ENCODE results near the gene SYNDIG1. TPM values are rescaled to one million over a fixed set of nuclear protein-coding genes. Genes with fewer than 3 reads are reported as not detected.

Gene SYNDIG1
- total and polyA plus RNA-seq, 4 experiments from 2014 or later: not detected

DNA sequence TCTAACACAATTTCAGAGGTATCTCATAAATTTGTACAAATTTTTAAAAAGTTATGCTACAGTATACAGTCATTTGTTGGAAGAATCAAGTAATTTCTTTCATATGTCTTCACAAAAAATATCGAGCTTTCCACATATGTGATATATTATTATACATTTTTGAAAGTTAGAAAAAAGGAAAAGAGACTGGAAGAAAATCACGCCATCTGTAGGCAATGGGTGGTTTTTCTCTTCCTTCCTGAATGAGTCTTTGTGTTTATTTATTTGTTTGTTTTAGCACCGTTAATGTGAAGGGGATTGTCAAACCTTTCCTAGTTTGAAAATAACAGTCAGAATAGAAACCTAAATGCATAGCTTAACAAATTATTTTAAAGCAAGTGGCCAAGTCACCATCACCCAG is 130.6 kb downstream of the SYNDIG1 start:
- H3K4me3 Mint-ChIP-seq: no peak overlapping the region
- Histone ChIP-seq H3K27ac (ENCODE audit: low read depth, low read length) (no peak overlapping the region), H3K36me3 (ENCODE audit: insufficient read depth, low read length) (no peaks in the 10 kb centered on the region), H3K27me3 (ENCODE audit: insufficient read depth, low read length) (no peaks in the 10 kb centered on the region), H3K4me3 (ENCODE audit: low read length in 2 of 2) (no peak overlapping the region), H3K9me3 (ENCODE audit: control insufficient read depth in 1 of 2, low read length in 2 of 2) (no peaks in the 10 kb centered on the region), H3K4me1 (ENCODE audit: insufficient read depth, low read length) (no peaks in the 10 kb centered on the region)
- no peaks in the 10 kb centered on the region for H3K36me3 Mint-ChIP-seq
- intact Hi-C loops (cut with micrococcal nuclease): no loop called here
- no peak for DNase-seq
- H3K27me3 Mint-ChIP-seq: peaks cover 4 to 7% of the 10 kb centered on the region in 2 donors
- H3K4me1 Mint-ChIP-seq: no peaks in the 10 kb centered on the region
- ChIA-PET CTCF (ENCODE audit: partially characterized antibody) (no interaction called here), POLR2A (ENCODE audit: partially characterized antibody) (no interaction called here)
- no peak overlapping the region for H3K27ac Mint-ChIP-seq
- peaks cover 2 to 36% (median 16%) of the 10 kb centered on the region in 8 donors for H3K9me3 Mint-ChIP-seq

- H3K27ac Mint-ChIP-seq: no peak overlapping the region
- Histone ChIP-seq H3K4me3 (ENCODE audit: low read length in 2 of 2) (no peak overlapping the region), H3K4me1 (ENCODE audit: insufficient read depth, low read length) (no peaks in the 10 kb centered on the region), H3K36me3 (ENCODE audit: insufficient read depth, low read length) (no peaks in the 10 kb centered on the region), H3K27ac (ENCODE audit: low read depth, low read length) (no peak overlapping the region), H3K27me3 (ENCODE audit: insufficient read depth, low read length) (no peaks in the 10 kb centered on the region), H3K9me3 (ENCODE audit: control insufficient read depth in 1 of 2, low read length in 2 of 2) (no peaks in the 10 kb centered on the region)
- CTCF ChIA-PET (ENCODE audit: partially characterized antibody): no interaction called here
- H3K4me1 Mint-ChIP-seq: no peaks in the 10 kb centered on the region
- no peak overlapping the region for H3K4me3 Mint-ChIP-seq
- H3K9me3 Mint-ChIP-seq: peaks cover 2 to 35% (median 16%) of the 10 kb centered on the region in 8 donors
- no peaks in the 10 kb centered on the region for H3K36me3 Mint-ChIP-seq
- POLR2A ChIA-PET (ENCODE audit: partially characterized antibody): no interaction called here
- H3K27me3 Mint-ChIP-seq: peaks cover 5 to 7% of the 10 kb centered on the region in 2 donors
- DNase-seq: no peak
- intact Hi-C loops (cut with micrococcal nuclease): no loop called here
Observed at GRCh38 chr20:24603454-24603853, 134.0 kb downstream of the SYNDIG1 start.

GRCh38 chr20:24604966-24605665 is 135.7 kb downstream of the SYNDIG1 start:
- ChIA-PET CTCF (ENCODE audit: partially characterized antibody) (no interaction called here), POLR2A (ENCODE audit: partially characterized antibody) (no interaction called here)
- Mint-ChIP-seq H3K27me3 (peaks cover 2% of the 10 kb centered on the region in 2 donors), H3K4me1 (no peaks in the 10 kb centered on the region), H3K27ac (no peak overlapping the region), H3K9me3 (peaks cover 0 to 22% (median 11%) of the 10 kb centered on the region in 8 donors), H3K4me3 (no peak overlapping the region), H3K36me3 (no peaks in the 10 kb centered on the region)
- intact Hi-C loops (cut with micrococcal nuclease): no loop called here
- Histone ChIP-seq H3K27ac (ENCODE audit: low read depth, low read length) (no peak overlapping the region), H3K27me3 (ENCODE audit: insufficient read depth, low read length) (no peaks in the 10 kb centered on the region), H3K9me3 (ENCODE audit: control insufficient read depth in 1 of 2, low read length in 2 of 2) (no peaks in the 10 kb centered on the region), H3K36me3 (ENCODE audit: insufficient read depth, low read length) (no peaks in the 10 kb centered on the region), H3K4me3 (ENCODE audit: low read length in 2 of 2) (no peak overlapping the region), H3K4me1 (ENCODE audit: insufficient read depth, low read length) (no peaks in the 10 kb centered on the region)
- no peak for DNase-seq

GRCh38 chr20:24605937-24606455 is 136.6 kb downstream of the SYNDIG1 start:
- H3K36me3 Mint-ChIP-seq: no peaks in the 10 kb centered on the region
- peaks cover 2% of the 10 kb centered on the region in 2 donors for H3K27me3 Mint-ChIP-seq
- H3K4me3 Mint-ChIP-seq: no peak overlapping the region
- ChIA-PET CTCF (ENCODE audit: partially characterized antibody) (no interaction called here), POLR2A (ENCODE audit: partially characterized antibody) (no interaction called here)
- Histone ChIP-seq H3K4me1 (ENCODE audit: insufficient read depth, low read length) (no peaks in the 10 kb centered on the region), H3K9me3 (ENCODE audit: control insufficient read depth in 1 of 2, low read length in 2 of 2) (no peaks in the 10 kb centered on the region), H3K27ac (ENCODE audit: low read depth, low read length) (no peak overlapping the region), H3K4me3 (ENCODE audit: low read length in 2 of 2) (no peak overlapping the region), H3K27me3 (ENCODE audit: insufficient read depth, low read length) (no peaks in the 10 kb centered on the region), H3K36me3 (ENCODE audit: insufficient read depth, low read length) (no peaks in the 10 kb centered on the region)
- peaks cover 0 to 16% (median 10%) of the 10 kb centered on the region in 8 donors for H3K9me3 Mint-ChIP-seq
- intact Hi-C loops (cut with micrococcal nuclease): no loop called here
- no peak for DNase-seq
- H3K4me1 Mint-ChIP-seq: no peaks in the 10 kb centered on the region
- H3K27ac Mint-ChIP-seq: no peak overlapping the region

GRCh38 chr20:24607402-24607801 is 138.0 kb downstream of the SYNDIG1 start:
- ChIA-PET POLR2A (ENCODE audit: partially characterized antibody) (no interaction called here), CTCF (ENCODE audit: partially characterized antibody) (no interaction called here)
- no peak overlapping the region for H3K4me3 Mint-ChIP-seq
- Histone ChIP-seq H3K27ac (ENCODE audit: low read depth, low read length) (no peak overlapping the region), H3K9me3 (ENCODE audit: control insufficient read depth in 1 of 2, low read length in 2 of 2) (no peaks in the 10 kb centered on the region), H3K4me1 (ENCODE audit: insufficient read depth, low read length) (no peaks in the 10 kb centered on the region), H3K4me3 (ENCODE audit: low read length in 2 of 2) (no peak overlapping the region), H3K36me3 (ENCODE audit: insufficient read depth, low read length) (no peaks in the 10 kb centered on the region), H3K27me3 (ENCODE audit: insufficient read depth, low read length) (no peaks in the 10 kb centered on the region)
- intact Hi-C loops (cut with micrococcal nuclease): no loop called here
- H3K4me1 Mint-ChIP-seq: no peaks in the 10 kb centered on the region
- H3K9me3 Mint-ChIP-seq: peaks cover 0 to 5% (median 3%) of the 10 kb centered on the region in 8 donors
- DNase-seq: no peak
- peaks cover 2% of the 10 kb centered on the region in 2 donors for H3K27me3 Mint-ChIP-seq
- no peak overlapping the region for H3K27ac Mint-ChIP-seq
- H3K36me3 Mint-ChIP-seq: no peaks in the 10 kb centered on the region

GRCh38 chr20:24608926-24609667 is 139.7 kb downstream of the SYNDIG1 start:
- ChIA-PET POLR2A (ENCODE audit: partially characterized antibody) (no interaction called here), CTCF (ENCODE audit: partially characterized antibody) (no interaction called here)
- Histone ChIP-seq H3K4me3 (ENCODE audit: low read length in 2 of 2) (no peak overlapping the region), H3K27ac (ENCODE audit: low read depth, low read length) (no peak overlapping the region), H3K27me3 (ENCODE audit: insufficient read depth, low read length) (no peaks in the 10 kb centered on the region), H3K4me1 (ENCODE audit: insufficient read depth, low read length) (no peaks in the 10 kb centered on the region), H3K36me3 (ENCODE audit: insufficient read depth, low read length) (no peaks in the 10 kb centered on the region), H3K9me3 (ENCODE audit: control insufficient read depth in 1 of 2, low read length in 2 of 2) (no peaks in the 10 kb centered on the region)
- Mint-ChIP-seq H3K36me3 (no peaks in the 10 kb centered on the region), H3K27me3 (peaks cover 2% of the 10 kb centered on the region in 2 donors), H3K9me3 (no peaks in the 10 kb centered on the region), H3K4me1 (no peaks in the 10 kb centered on the region), H3K27ac (no peak overlapping the region), H3K4me3 (no peak overlapping the region)
- no peak for DNase-seq
- intact Hi-C loops (cut with micrococcal nuclease): no loop called here

DNA sequence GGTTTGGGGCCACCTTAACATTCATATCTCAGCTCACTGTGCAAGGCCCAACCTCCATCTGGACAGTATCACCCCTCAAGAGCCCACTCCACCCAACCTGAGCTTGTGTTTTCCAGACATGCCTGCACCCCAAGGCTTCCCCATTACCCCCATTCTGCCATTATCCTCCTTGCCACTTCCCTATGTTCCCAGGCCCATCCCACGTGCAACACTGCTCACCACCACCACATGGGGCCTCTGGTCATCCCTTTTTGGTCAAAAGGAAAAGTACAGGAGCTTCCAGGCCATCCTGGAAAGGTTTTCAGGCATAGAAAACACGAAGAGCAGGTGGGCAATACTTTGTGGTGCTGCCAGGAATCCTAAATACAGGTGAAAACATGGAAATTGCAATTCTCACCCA is 140.3 kb downstream of the SYNDIG1 start:
- H3K9me3 ChIP-seq (ENCODE audit: control insufficient read depth in 1 of 2, low read length in 2 of 2): no peaks in the 10 kb centered on the region
- POLR2A ChIA-PET (ENCODE audit: partially characterized antibody): no interaction called here
- no peak for DNase-seq
- Mint-ChIP-seq H3K27ac (no peak overlapping the region), H3K27me3 (peaks cover 2% of the 10 kb centered on the region in 2 donors), H3K4me1 (no peaks in the 10 kb centered on the region), H3K4me3 (no peak overlapping the region), H3K36me3 (no peaks in the 10 kb centered on the region), H3K9me3 (no peaks in the 10 kb centered on the region)
- H3K4me3 ChIP-seq (ENCODE audit: low read length in 2 of 2): no peak overlapping the region
- H3K27me3 ChIP-seq (ENCODE audit: insufficient read depth, low read length): no peaks in the 10 kb centered on the region
- no peaks in the 10 kb centered on the region for H3K36me3 ChIP-seq (ENCODE audit: insufficient read depth, low read length)
- CTCF ChIA-PET (ENCODE audit: partially characterized antibody): no interaction called here
- H3K4me1 ChIP-seq (ENCODE audit: insufficient read depth, low read length): no peaks in the 10 kb centered on the region
- intact Hi-C loops (cut with micrococcal nuclease): no loop called here
- no peak overlapping the region for H3K27ac ChIP-seq (ENCODE audit: low read depth, low read length)

Measured in CD4-positive, alpha-beta memory T cell (primary cell).